Body of pancreas (tissue), 4 donors: ENCODE measurements around the gene SYNGR2. TPM values are rescaled to one million over a fixed set of nuclear protein-coding genes. Genes with fewer than 3 reads are reported as not detected.

Source experiments
- ATAC-seq: fragments of 150-250 bp; one replicate; pipeline ENCODE4 v1.9.1; 2016
- DNase-seq, 4 donors: peaks; one replicate each; pipeline ENCODE4 v3.0.0-alpha.2; 2019
- H3K27ac ChIP-seq, 4 donors: fragments of 200-600 bp; sonication (generic); 1 replicate in 3 of 4; 2 replicates in 1 of 4; pipeline versions ENCODE4 v1.5.1 to v1.6.1; 2016 to 2019; ENCODE audit warnings: mild to moderate bottlenecking in 1 of 4, mixed read lengths in 1 of 4, moderate library complexity in 1 of 4
- H3K27me3 ChIP-seq, 2 donors: fragments of 200-600 bp; sonication (generic); one replicate each; pipeline ENCODE4 v1.6.0; 2016; ENCODE audit warnings: mild to moderate bottlenecking in 1 of 2
- H3K36me3 ChIP-seq, 2 donors: fragments of 200-600 bp; sonication (generic); replicated peaks in 1 of 2; 2 replicates each; pipeline ENCODE4 v1.5.1; 2016; ENCODE audit warnings: low read depth in 2 of 2; ENCODE audit not compliant: insufficient read depth in 1 of 2
- H3K4me1 ChIP-seq: fragments of 200-600 bp; sonication (generic); one replicate; pipeline ENCODE4 v1.6.0; 2016
- H3K4me3 ChIP-seq, 2 donors: fragments of 200-600 bp; sonication (generic); 1 replicate in 1 of 2; 2 replicates in 1 of 2; pipeline ENCODE4 v1.5.1; 2016 to 2019
- H3K9me3 ChIP-seq, 3 donors: fragments of 200-600 bp; sonication (generic); 1 replicate in 2 of 3; 2 replicates in 1 of 3; pipeline ENCODE4 v1.5.1; 2016
- CTCF ChIP-seq, 7 experiments: fragments of 450-650 bp in 4 of 7; fragments of 200-600 bp in 3 of 7; sonication (generic) in 3 of 7; IDR thresholded peaks; one replicate each; pipeline ENCODE4 v1.5.1; 2016 to 2019; ENCODE audit warnings: antibody characterized with exemption in 7 of 7
- POLR2A ChIP-seq, 3 donors: fragments of 450-650 bp; IDR thresholded peaks; one replicate each; pipeline ENCODE4 v1.6.1; 2016; ENCODE audit warnings: antibody characterized with exemption in 3 of 3, mild to moderate bottlenecking in 2 of 3
- WGBS, 2 donors: methylation state at CpG; one replicate each; pipeline ENCODE4 v1.1.5; 2017; 5-methylcytosine and 5-hydroxymethylcytosine counted together
- intact Hi-C: fragments of 100-400 bp; cut with DNase I; formaldehyde crosslinking; loops from one replicate; pipeline ENCODE4 v1.15.1; 2023
- total RNA-seq, 2 donors: library from RNA; depleted of rRNA; stranded (reverse); fragments of >200 nt; gene quantifications; one replicate each; pipeline ENCODE4 v1.1.0, GENCODE V29; 2016

Gene SYNGR2
- total RNA-seq, 2 donors from 2014 or later: 68.6 to 86.4 TPM

- peak; percentile 57 for ATAC-seq
- TF ChIP-seq CTCF (IDR thresholded peaks at IDR 0.05): no peak
- peak; percentile 34 to 85 (median 77) for TF ChIP-seq POLR2A (IDR thresholded peaks at IDR 0.05)
- no peaks in the 10 kb centered on the region for H3K27me3 ChIP-seq
- H3K4me3 ChIP-seq: peak overlapping the region; percentile 35 to 62
- DNase-seq: peak; percentile 64 to 82 (median 72)
- peaks cover 44% of the 10 kb centered on the region for H3K4me1 ChIP-seq
- peaks cover 0 to 4% of the 10 kb centered on the region in 2 donors for H3K36me3 ChIP-seq
- intact Hi-C loops: no loop called here
- 18 to 67% methylated on average over 1 to 24 of the region's 25 CpGs for WGBS, 2 donors
- H3K27ac ChIP-seq: peak overlapping the region; percentile 69 to 91 (median 83)
- no peaks in the 10 kb centered on the region for H3K9me3 ChIP-seq
Measured at GRCh38 chr17:78127239-78127887, 41.0 kb upstream of the SYNGR2 start.

- Histone ChIP-seq H3K9me3 (no peaks in the 10 kb centered on the region), H3K27me3 (no peaks in the 10 kb centered on the region), H3K4me1 (peaks cover 44% of the 10 kb centered on the region), H3K27ac (peak overlapping the region; percentile 69 to 91 (median 83)), H3K4me3 (peak overlapping the region; percentile 35 to 62), H3K36me3 (peaks cover 0 to 2% of the 10 kb centered on the region in 2 donors)
- peak; percentile 35 to 58 (median 48) for DNase-seq
- ATAC-seq: peak; percentile 37
- intact Hi-C loops: no loop called here
- no peak for TF ChIP-seq POLR2A (IDR thresholded peaks at IDR 0.05)
- no peak for TF ChIP-seq CTCF (IDR thresholded peaks at IDR 0.05)
- 1% methylated on average over 30 of the region's 39 CpGs; no CpG with 5 or more reads in 1 of the 2 donors for WGBS, 2 donors
Measured at GRCh38 chr17:78127888-78128550, 40.4 kb upstream of the SYNGR2 start.

- intact Hi-C loops: no loop called here
- DNase-seq: peak; percentile 67 to 82 (median 78)
- Histone ChIP-seq H3K9me3 (no peaks in the 10 kb centered on the region), H3K27me3 (no peaks in the 10 kb centered on the region), H3K36me3 (no peaks in the 10 kb centered on the region), H3K4me1 (peaks cover 44% of the 10 kb centered on the region), H3K27ac (peak within 1 kb of the TSS; percentile 69 to 91 (median 83)), H3K4me3 (peak within 1 kb of the TSS; percentile 35 to 62)
- WGBS, 2 donors: 1 to 2% methylated on average over 12 to 40 of the region's 54 CpGs
- ATAC-seq: peak; percentile 67
- TF ChIP-seq POLR2A (IDR thresholded peaks at IDR 0.05) (peak; percentile 62 to 88 (median 85)), CTCF (IDR thresholded peaks at IDR 0.05) (no peak)
Measured at GRCh38 chr17:78128551-78129350, 39.6 kb upstream of the SYNGR2 start, which contains the start of gene TMC6. Gene TMC6, minus strand, starts transcription at chr17:78128755. Its CDS starts 1,923 bp downstream, at chr17:78126832.

- no peaks in the 10 kb centered on the region for H3K27me3 ChIP-seq
- H3K27ac ChIP-seq: peak overlapping the region in 2 of 4 donors; percentile 82 to 91
- H3K4me3 ChIP-seq: no peak overlapping the region
- DNase-seq: peak in 1 of 4 donors; percentile 12
- intact Hi-C loops: no loop called here
- TF ChIP-seq CTCF (IDR thresholded peaks at IDR 0.05) (no peak), POLR2A (IDR thresholded peaks at IDR 0.05) (no peak)
- H3K9me3 ChIP-seq: no peaks in the 10 kb centered on the region
- peaks cover 44% of the 10 kb centered on the region for H3K4me1 ChIP-seq
- no peaks in the 10 kb centered on the region for H3K36me3 ChIP-seq
- 60 to 70% methylated on average over 4 of the region's 4 CpGs for WGBS, 2 donors
- no peak for ATAC-seq
Measured at GRCh38 chr17:78129351-78130089, 38.9 kb upstream of the SYNGR2 start.
